Neuronal stem cell (in vitro differentiated cells): ENCODE measurements around the gene LRP1B.

Source experiments
- DNase-seq: peaks from one replicate; pipeline ENCODE4 v3.0.0-alpha.2; 2013; ENCODE audit warnings: low spot score
- H2AFZ ChIP-seq: one replicate; pipeline ENCODE4 v1.6.1; 2013; ENCODE audit warnings: mild to moderate bottlenecking, low read length, inconsistent platforms
- H2AK5ac ChIP-seq: 2 replicates; pipeline ENCODE4 v1.6.1; 2013; ENCODE audit warnings: low read depth, mild to moderate bottlenecking, inconsistent platforms, low read length, moderate library complexity, mixed read lengths
- H2BK120ac ChIP-seq: 2 replicates; pipeline ENCODE4 v1.6.1; 2013; ENCODE audit warnings: low read depth, mild to moderate bottlenecking, inconsistent platforms, low read length, moderate library complexity, mixed read lengths
- H2BK12ac ChIP-seq: one replicate; pipeline ENCODE4 v1.6.1; 2013; ENCODE audit warnings: low read length, inconsistent platforms
- H2BK15ac ChIP-seq: 2 replicates; pipeline ENCODE4 v1.6.1; 2013; ENCODE audit warnings: mild to moderate bottlenecking, low read length, inconsistent platforms, mixed read lengths
- H2BK5ac ChIP-seq: one replicate; pipeline ENCODE4 v1.6.1; 2013; ENCODE audit warnings: inconsistent platforms, mild to moderate bottlenecking, low read length, moderate library complexity
- H3K14ac ChIP-seq: one replicate; pipeline ENCODE4 v1.6.1; 2013; ENCODE audit warnings: low read length, inconsistent platforms
- H3K18ac ChIP-seq: 2 replicates; pipeline ENCODE4 v1.6.1; 2013; ENCODE audit warnings: low read length, inconsistent platforms
- H3K23ac ChIP-seq: 2 replicates; pipeline ENCODE4 v1.6.1; 2013; ENCODE audit warnings: low read depth, mild to moderate bottlenecking, mixed read lengths, low read length, inconsistent platforms; ENCODE audit not compliant: poor library complexity
- H3K27ac ChIP-seq: replicated peaks from 3 replicates; pipeline ENCODE4 v1.5.1; 2013; ENCODE audit warnings: low read length, inconsistent platforms
- H3K27me3 ChIP-seq, 3 experiments: 2 replicates each; pipeline ENCODE4 v1.6.1; 2013; ENCODE audit warnings: low read length in 3 of 3, mild to moderate bottlenecking in 2 of 3, inconsistent platforms in 1 of 3, low read depth in 1 of 3, mixed read lengths in 1 of 3, moderate library complexity in 1 of 3; ENCODE audit not compliant: control insufficient read depth in 3 of 3, insufficient read depth in 3 of 3
- H3K36me3 ChIP-seq, 2 donors: replicated peaks in 1 of 2; 2 replicates each; pipeline ENCODE4 v1.6.1; 2013; ENCODE audit warnings: low read length in 2 of 2; ENCODE audit not compliant: control insufficient read depth in 2 of 2, insufficient read depth in 2 of 2
- H3K4ac ChIP-seq: 2 replicates; pipeline ENCODE4 v1.6.1; 2013; ENCODE audit warnings: inconsistent platforms, mild to moderate bottlenecking, low read length, moderate library complexity
- H3K4me1 ChIP-seq, 2 donors: 1 replicate in 1 of 2; 2 replicates in 1 of 2; pipeline ENCODE4 v1.6.1; 2013; ENCODE audit warnings: low read length in 2 of 2, low read depth in 1 of 2; ENCODE audit not compliant: control insufficient read depth in 2 of 2, insufficient read depth in 1 of 2
- H3K4me2 ChIP-seq: one replicate; pipeline ENCODE4 v1.6.1; 2013; ENCODE audit warnings: mild to moderate bottlenecking, low read length, inconsistent platforms; ENCODE audit not compliant: insufficient read depth, poor library complexity, severe bottlenecking
- H3K4me3 ChIP-seq, 2 donors: 2 replicates each; pipeline ENCODE4 v1.5.1; 2013; ENCODE audit warnings: low read length in 2 of 2, mild to moderate bottlenecking in 2 of 2, inconsistent platforms in 1 of 2, moderate library complexity in 1 of 2
- H3K79me1 ChIP-seq: one replicate; pipeline ENCODE4 v1.6.1; 2013; ENCODE audit warnings: low read depth, mild to moderate bottlenecking, inconsistent platforms, low read length, moderate library complexity
- H3K9ac ChIP-seq: one replicate; pipeline ENCODE4 v1.6.1; 2013; ENCODE audit warnings: mild to moderate bottlenecking, low read depth, low read length, inconsistent platforms; ENCODE audit not compliant: poor library complexity
- H3K9me3 ChIP-seq, 2 donors: replicated peaks in 1 of 2; 2 replicates each; pipeline versions ENCODE3 to v1.6.1; 2013; ENCODE audit warnings: low read length in 2 of 2, mild to moderate bottlenecking in 2 of 2, inconsistent platforms in 1 of 2, low read depth in 1 of 2, mixed read lengths in 1 of 2, moderate library complexity in 1 of 2; ENCODE audit not compliant: control insufficient read depth in 2 of 2, insufficient read depth in 1 of 2
- H4K8ac ChIP-seq: one replicate; pipeline ENCODE4 v1.6.1; 2013; ENCODE audit warnings: low read depth, mild to moderate bottlenecking, inconsistent platforms, low read length, moderate library complexity
- H4K91ac ChIP-seq: one replicate; pipeline ENCODE4 v1.6.1; 2013; ENCODE audit warnings: low read length, low read depth, mild to moderate bottlenecking, inconsistent platforms; ENCODE audit not compliant: poor library complexity
- WGBS, 2 donors: extraction: QIAGEN DNeasy Blood & Tissue Kit; methylation state at CpG; one replicate each; pipeline ENCODE4 v1.1.7; 2013; ENCODE audit warnings: missing lambda C conversion rate in 2 of 2, mixed read lengths in 1 of 2; ENCODE audit not compliant: insufficient read length in 2 of 2, insufficient replicate concordance in 1 of 2; ENCODE audit errors: extremely low coverage in 2 of 2; 5-methylcytosine and 5-hydroxymethylcytosine counted together

Gene LRP1B

GRCh38 chr2:141967503-141967902 is 163.3 kb downstream of the LRP1B start:
- no peak overlapping the region for H3K4me3 ChIP-seq
- no peaks in the 10 kb centered on the region for H3K36me3 ChIP-seq
- no peak overlapping the region for H3K27ac ChIP-seq
- H2BK5ac ChIP-seq = no peak overlapping the region
- H3K4me1 ChIP-seq = no peaks in the 10 kb centered on the region
- H3K4me2 ChIP-seq = no peak overlapping the region
- H4K91ac ChIP-seq = no peak overlapping the region
- H2AK5ac ChIP-seq = no peak overlapping the region
- H2BK15ac ChIP-seq = no peak overlapping the region
- H2AFZ ChIP-seq = no peak overlapping the region
- no peak overlapping the region for H2BK120ac ChIP-seq
- H3K23ac ChIP-seq = no peak overlapping the region
- H3K9ac ChIP-seq = no peak overlapping the region
- no peak overlapping the region for H3K4ac ChIP-seq
- no peak overlapping the region for H4K8ac ChIP-seq
- DNase-seq = no peak
- no peaks in the 10 kb centered on the region for H3K27me3 ChIP-seq
- H2BK12ac ChIP-seq = no peak overlapping the region
- WGBS, 2 donors = no CpG with 5 or more reads among the region's 1 CpG
- no peaks in the 10 kb centered on the region for H3K79me1 ChIP-seq
- no peak overlapping the region for H3K14ac ChIP-seq
- no peaks in the 10 kb centered on the region for H3K9me3 ChIP-seq
- no peak overlapping the region for H3K18ac ChIP-seq

- Histone ChIP-seq H3K79me1 (no peaks in the 10 kb centered on the region), H3K4ac (no peak overlapping the region), H4K91ac (no peak overlapping the region), H3K18ac (no peak overlapping the region), H2BK12ac (no peak overlapping the region), H3K27ac (no peak overlapping the region), H2AK5ac (no peak overlapping the region), H3K9ac (no peak overlapping the region), H3K36me3 (no peaks in the 10 kb centered on the region), H3K23ac (no peak overlapping the region), H2BK120ac (no peak overlapping the region), H3K9me3 (no peaks in the 10 kb centered on the region), H3K4me3 (no peak overlapping the region), H3K4me1 (no peaks in the 10 kb centered on the region), H3K4me2 (no peak overlapping the region), H3K27me3 (no peaks in the 10 kb centered on the region), H3K14ac (no peak overlapping the region), H4K8ac (no peak overlapping the region), H2BK5ac (no peak overlapping the region), H2BK15ac (no peak overlapping the region), H2AFZ (no peak overlapping the region)
- no peak for DNase-seq
- WGBS, 2 donors = no CpG with 5 or more reads among the region's 1 CpG
These were observed 170.9 kb downstream of the LRP1B start for GRCh38 chr2:141959941-141960340.

GRCh38 chr2:141959016-141959415 is 171.8 kb downstream of the LRP1B start:
- no peaks in the 10 kb centered on the region for H3K27me3 ChIP-seq
- H2BK120ac ChIP-seq = no peak overlapping the region
- H4K91ac ChIP-seq = no peak overlapping the region
- H3K4me1 ChIP-seq = no peaks in the 10 kb centered on the region
- H3K4me3 ChIP-seq = no peak overlapping the region
- H3K14ac ChIP-seq = no peak overlapping the region
- no peaks in the 10 kb centered on the region for H3K79me1 ChIP-seq
- H3K27ac ChIP-seq = no peak overlapping the region
- H3K9ac ChIP-seq = no peak overlapping the region
- no peak overlapping the region for H3K4ac ChIP-seq
- no peak overlapping the region for H2BK15ac ChIP-seq
- no peak overlapping the region for H2BK5ac ChIP-seq
- H2AFZ ChIP-seq = no peak overlapping the region
- H3K18ac ChIP-seq = no peak overlapping the region
- no peak overlapping the region for H4K8ac ChIP-seq
- H3K23ac ChIP-seq = no peak overlapping the region
- no peaks in the 10 kb centered on the region for H3K9me3 ChIP-seq
- no peak for DNase-seq
- no peak overlapping the region for H2BK12ac ChIP-seq
- H3K4me2 ChIP-seq = no peak overlapping the region
- no peaks in the 10 kb centered on the region for H3K36me3 ChIP-seq
- no peak overlapping the region for H2AK5ac ChIP-seq

GRCh38 chr2:141957827-141958450 is 172.9 kb downstream of the LRP1B start:
- Histone ChIP-seq H4K8ac (no peak overlapping the region), H4K91ac (no peak overlapping the region), H3K36me3 (no peaks in the 10 kb centered on the region), H3K9me3 (no peaks in the 10 kb centered on the region), H2BK12ac (no peak overlapping the region), H2AK5ac (no peak overlapping the region), H3K4ac (no peak overlapping the region), H2AFZ (peak overlapping the region; percentile 18), H3K9ac (no peak overlapping the region), H2BK15ac (no peak overlapping the region), H3K18ac (no peak overlapping the region), H3K23ac (no peak overlapping the region), H3K4me2 (no peak overlapping the region), H3K27ac (no peak overlapping the region), H3K4me3 (no peak overlapping the region), H3K4me1 (no peaks in the 10 kb centered on the region), H3K14ac (no peak overlapping the region), H2BK120ac (no peak overlapping the region), H3K27me3 (no peaks in the 10 kb centered on the region), H2BK5ac (no peak overlapping the region), H3K79me1 (no peaks in the 10 kb centered on the region)
- no peak for DNase-seq
- WGBS, 2 donors = no CpG with 5 or more reads among the region's 1 CpG
